ENCODE measurements around the gene GSTP1.

Gene GSTP1

GRCh38 chr11:67632175-67632981 lies 48.8 kb downstream of the GSTP1 start:
- DNase-seq = no peak

GRCh38 chr11:67632982-67633755 lies 49.6 kb downstream of the GSTP1 start:
- DNase-seq = no peak

- DNase-seq = no peak
Observed at GRCh38 chr11:67633758-67634365, 50.2 kb downstream of the GSTP1 start.

- DNase-seq = no peak
Observed at GRCh38 chr11:67634366-67635230, 51.0 kb downstream of the GSTP1 start.

- no peak for DNase-seq
Observed at GRCh38 chr11:67635231-67635521, 51.6 kb downstream of the GSTP1 start.
